Left renal pelvis (tissue), 4 donors: ENCODE results near the gene MEGF11. TPM values are rescaled to one million over a fixed set of nuclear protein-coding genes. Genes with fewer than 3 reads are reported as not detected.
A peak's percentile ranks its signal among the peaks of the same experiment; 100 is the strongest.
"Not testable (repeated sequence)": the region's sequence is repeated elsewhere in the genome, so short reads cannot be mapped to it uniquely, and the experiment has no call there.

Experiments used
- DNase-seq, 4 donors: peaks; one replicate each; pipeline ENCODE4 v3.0.0-alpha.2; 2013; ENCODE audit warnings: low read depth in 4 of 4, low spot score in 3 of 4
- polyA plus RNA-seq, 4 donors: library from polyadenylated mRNA; unstranded; fragments of 120-200 nt; gene quantifications; one replicate each; pipeline ENCODE4 v1.2.1, GENCODE V29; 2013; ENCODE audit not compliant: insufficient read length in 4 of 4

The MEGF11 gene
- polyA plus RNA-seq, 4 donors, result 0.44 to 3.1 (median 2.2) TPM

DNA sequence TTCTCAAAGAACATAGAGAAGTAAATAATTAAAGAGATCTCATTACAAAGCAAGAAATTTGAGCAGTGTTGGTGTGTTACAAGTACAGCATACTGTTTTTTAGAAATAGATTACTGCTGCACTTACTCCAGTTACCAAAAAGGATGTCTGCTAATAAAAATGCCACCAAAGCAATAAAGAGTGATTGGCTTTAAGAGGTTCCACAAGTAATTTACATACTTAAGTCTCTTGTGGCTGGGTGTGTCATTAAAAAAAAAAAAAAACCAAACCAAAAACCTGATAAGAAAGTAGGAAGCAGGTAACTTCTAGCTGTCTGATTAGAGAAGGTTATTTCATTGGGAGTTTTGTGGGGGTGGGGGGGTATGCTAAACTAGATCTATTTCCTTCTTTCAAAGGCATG is 369.0 kb downstream of the MEGF11 start:
- no peak for DNase-seq

GRCh38 chr15:65883571-65883970 is 370.0 kb downstream of the MEGF11 start:
- no peak for DNase-seq

- DNase-seq, result no peak
These were observed 371.6 kb downstream of the MEGF11 start for GRCh38 chr15:65881766-65882434.

DNA sequence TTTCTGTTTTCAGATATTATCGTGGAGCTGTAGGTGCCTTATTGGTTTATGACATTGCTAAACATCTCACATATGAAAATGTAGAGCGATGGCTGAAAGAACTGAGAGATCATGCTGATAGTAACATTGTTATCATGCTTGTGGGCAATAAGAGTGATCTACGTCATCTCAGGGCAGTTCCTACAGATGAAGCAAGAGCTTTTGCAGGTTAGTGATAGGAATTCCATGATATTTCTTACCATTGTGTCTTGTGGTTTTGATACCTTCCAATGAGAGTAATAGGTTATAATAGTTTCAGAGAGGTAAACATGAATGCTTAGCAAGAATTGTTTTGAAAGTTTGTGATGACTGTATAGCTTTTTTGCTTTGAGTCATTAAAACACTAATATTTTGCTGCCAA is 375.8 kb downstream of the MEGF11 start:
- DNase-seq, result no peak

DNA sequence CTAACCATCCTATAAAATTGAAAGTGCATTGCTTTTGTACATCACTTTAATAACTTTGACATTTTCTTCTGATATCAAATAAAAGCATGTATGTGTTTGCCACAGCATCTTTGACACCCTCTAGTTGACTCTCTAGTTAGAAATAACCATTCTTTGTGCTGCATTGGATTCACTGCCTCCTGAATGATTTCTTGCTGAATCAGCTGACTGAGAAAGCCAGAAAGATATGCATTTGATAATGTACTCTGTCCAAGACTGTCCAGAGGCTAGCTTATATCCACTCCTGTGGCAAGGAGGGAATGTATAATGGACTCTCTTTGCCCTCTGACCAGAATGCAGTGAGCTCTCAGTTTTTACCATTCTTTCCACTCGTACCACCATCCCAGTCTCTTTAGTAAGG is 378.1 kb downstream of the MEGF11 start:
- DNase-seq, result no peak

DNA sequence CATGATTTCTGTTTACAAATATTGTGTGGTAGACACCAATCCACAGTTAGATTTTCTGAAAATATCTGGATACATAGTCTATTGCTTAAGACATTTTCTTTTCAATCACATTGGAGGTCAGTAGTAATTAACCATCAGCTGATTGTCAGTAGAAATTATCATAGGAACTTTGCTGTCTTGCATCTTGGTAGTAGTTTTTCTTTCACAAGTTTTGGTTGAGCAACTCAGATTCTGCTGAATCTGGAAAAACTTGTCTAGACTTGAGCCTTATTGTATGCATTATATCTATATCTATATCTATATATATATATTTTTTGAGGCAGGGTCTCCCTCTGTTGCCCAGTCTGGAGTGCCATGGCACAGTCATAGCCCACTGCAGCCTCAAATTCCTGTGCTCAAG is 380.3 kb downstream of the MEGF11 start:
- no peak for DNase-seq

GRCh38 chr15:65872596-65872995 is 381.0 kb downstream of the MEGF11 start:
- not testable (repeated sequence) for DNase-seq

DNA sequence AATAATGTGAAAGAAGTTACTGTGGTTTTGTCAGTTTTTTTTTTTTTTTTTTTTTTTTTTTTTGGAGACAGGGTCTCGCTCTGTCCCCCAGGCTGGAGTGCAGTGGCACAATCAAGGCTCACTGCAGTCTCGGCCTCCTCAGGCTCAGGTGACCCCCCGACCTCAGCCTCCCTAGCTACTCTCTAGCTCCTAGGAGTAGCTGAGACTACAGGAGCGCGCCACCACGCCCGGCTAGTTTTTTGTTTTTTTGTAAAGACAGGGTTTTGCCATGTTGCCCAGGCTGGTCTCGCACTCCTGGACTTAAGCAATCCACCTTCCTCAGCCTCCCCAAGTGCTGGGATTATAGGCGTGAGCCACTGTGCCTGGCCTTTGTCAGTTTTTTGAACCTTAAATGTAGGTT is 381.7 kb downstream of the MEGF11 start:
- not testable (repeated sequence) for DNase-seq

DNA sequence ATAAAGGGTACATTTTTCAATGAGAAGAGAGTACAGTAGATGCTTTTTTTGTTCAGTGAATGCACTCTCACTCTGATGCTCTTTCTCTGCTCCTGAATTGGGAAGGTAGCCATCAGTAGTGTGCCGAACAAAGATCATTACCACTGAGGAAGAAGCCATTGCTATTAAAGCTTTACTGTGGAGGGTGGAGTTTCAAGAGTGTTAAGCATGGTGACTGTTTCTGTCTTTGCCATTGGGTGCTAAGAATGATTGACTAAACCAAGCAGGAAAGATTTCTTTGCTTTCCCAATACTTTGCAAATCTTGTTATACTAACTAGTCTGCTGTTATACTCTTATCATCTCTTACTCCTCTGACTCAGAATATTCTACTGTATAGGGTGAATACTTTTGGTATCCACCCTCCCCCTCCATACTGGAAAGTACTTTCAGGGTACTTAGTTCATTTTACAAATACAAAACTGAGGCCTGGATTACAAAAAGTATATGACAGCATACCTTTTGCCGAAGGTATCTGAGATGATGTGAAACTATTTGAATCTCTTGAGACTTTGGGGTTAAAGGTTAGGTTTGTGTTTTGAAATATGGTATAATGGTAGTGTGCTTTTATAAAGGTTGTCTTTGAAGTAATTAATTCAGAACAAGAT is 382.5 kb downstream of the MEGF11 start:
- DNase-seq, result no peak

GRCh38 chr15:65869954-65870871 is 383.3 kb downstream of the MEGF11 start:
- DNase-seq, result no peak

DNA sequence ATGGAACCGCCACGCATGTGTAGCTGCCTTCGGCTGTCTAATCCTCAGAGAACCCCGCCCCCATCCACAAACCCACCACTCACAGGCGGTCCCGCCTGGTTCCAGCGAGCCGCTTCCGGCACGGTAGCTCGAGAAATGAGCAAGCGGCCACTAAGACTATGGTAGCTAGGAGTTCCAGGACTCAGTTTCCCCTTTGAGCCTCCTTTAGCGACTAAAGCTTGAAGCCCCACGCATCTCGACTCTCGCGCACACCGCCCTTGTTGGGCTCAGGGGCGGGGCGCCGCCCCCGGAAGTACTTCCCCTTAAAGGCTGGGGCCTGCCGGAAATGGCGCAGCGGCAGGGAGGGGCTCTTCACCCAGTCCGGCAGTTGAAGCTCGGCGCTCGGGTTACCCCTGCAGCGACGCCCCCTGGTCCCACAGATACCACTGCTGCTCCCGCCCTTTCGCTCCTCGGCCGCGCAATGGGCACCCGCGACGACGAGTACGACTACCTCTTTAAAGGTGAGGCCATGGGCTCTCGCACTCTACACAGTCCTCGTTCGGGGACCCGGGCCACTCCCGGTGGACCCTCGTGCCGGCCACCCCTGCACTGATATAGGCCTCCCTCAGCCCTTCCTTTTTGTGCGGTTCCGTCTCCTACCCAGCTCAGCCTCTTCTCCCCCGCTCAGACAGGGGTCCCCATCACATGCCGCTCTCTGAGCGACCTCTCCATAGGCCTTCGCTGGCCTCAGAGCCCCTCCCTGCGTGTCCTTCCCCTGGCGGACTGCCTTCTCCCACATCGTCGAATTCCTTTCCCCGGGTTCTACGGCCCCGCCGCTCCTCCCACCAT is 384.2 kb downstream of the MEGF11 start, which contains the start of gene RAB11A:
TSS of gene RAB11A (plus strand) at position 366 of the 828 bp plus-strand sequence. CDS start at position 461, 95 bp downstream.
- peak; percentile 91 to 94 (median 94) for DNase-seq

GRCh38 chr15:65868546-65869125 is 384.9 kb downstream of the MEGF11 start:
- no peak for DNase-seq

DNA sequence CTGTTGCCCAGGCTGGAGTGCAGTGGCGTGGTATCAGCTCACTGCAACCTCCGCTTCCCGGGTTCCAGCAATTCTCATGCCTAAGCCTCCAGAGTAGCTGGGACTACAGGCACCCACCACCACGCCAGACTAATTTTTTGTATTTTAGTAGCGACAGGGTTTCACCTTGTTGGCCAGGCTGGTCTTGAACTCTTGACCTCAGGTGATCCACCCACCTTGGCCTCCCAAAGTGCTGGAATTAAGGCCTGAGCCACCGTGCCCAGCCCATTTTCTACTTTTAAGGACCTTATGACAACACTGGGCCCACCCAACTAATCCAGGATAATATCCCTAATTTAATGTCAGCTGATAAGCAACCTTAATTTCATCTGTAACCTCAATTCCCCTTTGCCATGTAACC is 385.6 kb downstream of the MEGF11 start:
- DNase-seq, result not testable (repeated sequence)

- no peak for DNase-seq
These were observed 386.3 kb downstream of the MEGF11 start for GRCh38 chr15:65867244-65867643.

GRCh38 chr15:65863106-65863505 is 390.4 kb downstream of the MEGF11 start:
- DNase-seq, result no peak

DNA sequence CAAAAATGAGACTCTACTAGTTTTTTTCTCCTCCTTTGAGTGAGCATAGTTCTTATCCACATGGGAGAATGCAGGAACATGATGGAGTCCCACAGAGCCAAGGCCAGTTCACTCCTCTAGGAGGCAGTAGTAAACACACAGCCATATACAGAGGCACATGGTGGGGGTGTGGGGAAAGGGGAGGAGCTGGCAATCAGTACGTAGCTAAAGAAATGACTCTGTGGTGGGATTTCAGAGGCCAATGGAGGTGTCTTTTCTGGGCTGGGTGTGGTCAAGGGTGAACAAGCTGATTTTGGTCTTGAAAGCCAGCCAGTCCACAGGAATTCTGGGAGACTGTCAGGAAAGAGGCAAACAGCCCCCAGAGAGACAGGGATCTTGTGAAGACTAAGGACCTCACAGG is 390.9 kb downstream of the MEGF11 start:
- DNase-seq, result no peak

DNA sequence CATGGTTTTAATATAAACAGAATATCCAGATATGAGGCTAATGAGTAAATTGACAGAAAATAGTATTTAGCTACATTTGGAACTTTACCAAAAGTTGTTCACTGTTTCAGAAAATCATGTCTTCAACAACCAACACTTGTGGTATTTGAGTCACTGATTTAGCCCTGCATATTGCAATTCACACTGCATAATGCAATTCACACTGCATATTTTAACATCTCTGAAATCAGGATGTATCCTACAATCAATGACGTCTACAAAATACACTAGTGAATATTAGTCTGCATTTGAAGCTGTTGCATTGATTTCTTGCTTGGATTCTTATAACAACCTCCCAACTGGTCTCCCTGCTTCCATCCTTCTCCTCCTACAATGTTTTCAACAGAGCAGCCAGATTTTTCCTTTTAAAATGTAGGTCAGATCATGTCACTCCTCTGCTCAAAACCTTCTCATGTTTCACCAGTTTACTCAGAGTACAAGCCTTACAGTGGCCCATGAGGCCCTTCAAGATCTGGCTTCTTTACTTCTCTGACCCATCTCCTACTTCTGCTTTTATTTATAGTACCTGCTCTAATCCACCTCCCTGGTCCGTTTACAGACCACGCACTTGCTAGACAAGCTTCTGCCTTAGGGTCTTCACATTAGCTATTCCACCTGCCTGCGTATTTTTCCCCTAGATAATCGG is 395.7 kb downstream of the MEGF11 start:
- DNase-seq, result no peak

DNA sequence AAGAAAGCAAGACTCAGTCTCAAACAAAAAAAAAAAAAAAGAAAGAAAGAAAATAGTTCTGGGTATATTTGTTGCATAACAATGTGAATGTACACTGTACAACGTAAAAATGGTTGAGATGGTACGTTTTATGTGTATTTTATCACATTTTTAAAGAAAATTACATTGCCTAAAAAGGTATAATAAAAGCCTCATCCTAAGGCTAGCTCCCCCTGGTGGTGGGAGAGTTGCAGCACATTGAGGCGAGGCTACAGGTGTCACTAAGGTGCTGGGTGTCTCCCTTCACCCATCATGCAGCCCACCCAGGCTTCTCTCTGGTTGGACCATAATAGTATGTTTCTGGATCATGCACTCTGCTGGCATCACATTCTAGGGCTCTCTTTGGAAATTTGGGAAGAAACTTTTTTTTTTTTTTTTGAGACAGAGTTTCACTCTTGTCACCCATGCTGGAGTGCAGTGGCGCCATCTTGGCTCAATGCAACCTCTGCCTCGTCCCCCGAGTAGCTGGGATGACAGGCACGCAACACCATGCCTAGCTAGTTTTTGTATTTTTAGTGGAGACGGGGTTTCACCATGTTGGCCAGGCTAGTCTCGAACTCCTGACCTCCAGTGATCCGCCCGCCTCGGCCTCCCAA is 396.6 kb downstream of the MEGF11 start:
- no peak for DNase-seq

DNA sequence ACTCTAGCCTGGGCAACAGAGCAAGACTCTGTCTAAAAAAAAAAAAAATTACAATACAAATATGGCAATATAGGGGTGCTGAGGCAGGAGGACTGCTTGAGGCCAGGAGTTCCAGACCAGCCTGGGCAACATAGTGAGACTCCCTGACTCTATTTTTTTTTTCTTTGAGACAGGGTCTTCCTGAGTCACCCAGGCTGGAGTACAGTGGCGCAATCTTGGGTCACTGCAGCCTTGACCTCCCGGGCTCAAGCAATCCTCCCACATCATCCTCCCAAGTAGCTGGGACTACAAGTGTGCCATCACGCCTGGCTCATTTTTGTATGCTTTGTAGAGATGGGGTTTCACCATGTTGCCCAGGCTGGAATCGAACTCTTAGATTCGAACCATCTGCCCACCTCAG is 401.6 kb downstream of the MEGF11 start:
- DNase-seq, result no peak
